A673 (cell line): ENCODE results near the gene GPR15LG. TPM values are rescaled to one million over a fixed set of nuclear protein-coding genes. Genes with fewer than 3 reads are reported as not detected.

Experiments used
- BruUV-seq: library from RNA; stranded (reverse); fragments of 400-500 nt; replicated peaks from 2 replicates; lab custom pipeline; 2021; lab: Mats Ljungman, UMichigan
- CTCF ChIA-PET: fragments of 300-600 bp; sonication (Branson Sonifier 250); formaldehyde crosslinking; loops from one replicate; lab custom pipeline; 2022; ENCODE audit warnings: antibody characterized with exemption; lab: Charles Lee
- POLR2A ChIA-PET: fragments of 300-600 bp; sonication (Branson Sonifier 250); formaldehyde crosslinking; loops from one replicate; lab custom pipeline; 2022; ENCODE audit warnings: antibody characterized with exemption; ENCODE audit not compliant: low non-redundant PET; lab: Charles Lee
- DNase-seq: peaks from one replicate; pipeline ENCODE4 v3.0.0-alpha.2; 2015; ENCODE audit warnings: low spot score
- H3K27ac ChIP-seq: fragments of 200-600 bp; sonication (generic); 2 replicates; pipeline ENCODE4 v1.5.1; 2016; ENCODE audit warnings: mixed run types, low read depth, mild to moderate bottlenecking, mixed read lengths, antibody characterized with exemption, low read length; ENCODE audit not compliant: poor library complexity, severe bottlenecking
- H3K27me3 ChIP-seq: fragments of 200-600 bp; sonication (generic); replicated peaks from 2 replicates; pipeline ENCODE4 v1.6.1; 2017; ENCODE audit warnings: mixed run types, low read depth, mild to moderate bottlenecking, mixed read lengths, antibody characterized with exemption, low read length; ENCODE audit not compliant: insufficient read depth, poor library complexity
- H3K36me3 ChIP-seq: fragments of 200-600 bp; sonication (generic); 2 replicates; pipeline ENCODE4 v1.6.1; 2016; ENCODE audit warnings: mixed run types, mild to moderate bottlenecking, mixed read lengths, antibody characterized with exemption, low read length; ENCODE audit not compliant: insufficient read depth, poor library complexity, severe bottlenecking
- H3K4me1 ChIP-seq: fragments of 200-600 bp; sonication (generic); 2 replicates; pipeline ENCODE4 v1.6.1; 2017; ENCODE audit warnings: mixed run types, mild to moderate bottlenecking, mixed read lengths, antibody characterized with exemption, low read length; ENCODE audit not compliant: insufficient read depth, poor library complexity, severe bottlenecking
- H3K4me3 ChIP-seq: fragments of 200-600 bp; sonication (generic); 2 replicates; pipeline ENCODE4 v1.5.1; 2016; ENCODE audit warnings: low read depth, mixed run types, mild to moderate bottlenecking, mixed read lengths, low read length; ENCODE audit not compliant: poor library complexity, severe bottlenecking
- H3K9me3 ChIP-seq: fragments of 200-600 bp; sonication (generic); 2 replicates; pipeline ENCODE4 v1.6.1; 2016; ENCODE audit warnings: mixed run types, low read depth, mild to moderate bottlenecking, mixed read lengths, antibody characterized with exemption, low read length; ENCODE audit not compliant: poor library complexity, severe bottlenecking
- CTCF ChIP-seq: fragments of 300-800, 200-600 bp; sonication (generic); conservative IDR thresholded peaks from 2 replicates; pipeline ENCODE4 v1.5.1; 2017; ENCODE audit warnings: low read depth, mild to moderate bottlenecking, antibody characterized with exemption, low read length, moderate library complexity, mixed read lengths
- EZH2 ChIP-seq: fragments of 200-600 bp; sonication (generic); IDR thresholded peaks from 2 replicates; pipeline ENCODE4 v1.6.1; 2017; ENCODE audit warnings: borderline replicate concordance, low read depth, mild to moderate bottlenecking, mixed read lengths, antibody characterized with exemption, low read length; ENCODE audit not compliant: poor library complexity, severe bottlenecking
- intact Hi-C: fragments of 100-400 bp; cut with micrococcal nuclease; formaldehyde crosslinking; loops from one replicate; pipeline ENCODE4 v1.10.0; 2022; ENCODE audit not compliant: unreplicated experiment
- total RNA-seq: library from RNA; stranded (reverse); gene quantifications from 2 replicates; pipeline ENCODE4 v1.2.3, GENCODE V29; 2021

GPR15LG gene
- total RNA-seq, 1 experiment from 2014 or later, result not detected

GRCh38 chr10:84195044-84195830 is 21.6 kb downstream of the GPR15LG start:
- TF ChIP-seq CTCF, result no peak
- TF ChIP-seq EZH2, result no peak
- Histone ChIP-seq H3K4me1 (no peaks in the 10 kb centered on the region), H3K9me3 (no peaks in the 10 kb centered on the region), H3K27ac (no peak overlapping the region), H3K27me3 (peaks cover 87% of the 10 kb centered on the region), H3K36me3 (no peaks in the 10 kb centered on the region), H3K4me3 (peak overlapping the region; percentile 36)
- intact Hi-C loops, result no loop called here
- POLR2A ChIA-PET, result no interaction called here
- DNase-seq, result no peak
- CTCF ChIA-PET, result no interaction called here
- BruUV-seq, result no TSS peak

GRCh38 chr10:84196083-84196482 is 22.5 kb downstream of the GPR15LG start:
- no peak overlapping the region for H3K27ac ChIP-seq
- ChIA-PET CTCF (no interaction called here), POLR2A (no interaction called here)
- TF ChIP-seq EZH2 (no peak), CTCF (no peak)
- H3K4me1 ChIP-seq, result no peaks in the 10 kb centered on the region
- H3K36me3 ChIP-seq, result no peaks in the 10 kb centered on the region
- no peaks in the 10 kb centered on the region for H3K9me3 ChIP-seq
- H3K4me3 ChIP-seq, result no peak overlapping the region
- H3K27me3 ChIP-seq, result peaks cover 82% of the 10 kb centered on the region
- DNase-seq, result no peak
- BruUV-seq, result no TSS peak
- intact Hi-C loops, result no loop called here

GRCh38 chr10:84196941-84197340 is 23.3 kb downstream of the GPR15LG start:
- no peak overlapping the region for H3K4me3 ChIP-seq
- ChIA-PET POLR2A (no interaction called here), CTCF (no interaction called here)
- peaks cover 76% of the 10 kb centered on the region for H3K27me3 ChIP-seq
- H3K36me3 ChIP-seq, result no peaks in the 10 kb centered on the region
- BruUV-seq, result no TSS peak
- no peaks in the 10 kb centered on the region for H3K9me3 ChIP-seq
- DNase-seq, result no peak
- TF ChIP-seq EZH2 (no peak), CTCF (no peak)
- no peak overlapping the region for H3K27ac ChIP-seq
- intact Hi-C loops, result no loop called here
- H3K4me1 ChIP-seq, result no peaks in the 10 kb centered on the region
